Left colon (tissue), 2 donors: ENCODE data around the gene COL18A1. TPM values are rescaled to one million over a fixed set of nuclear protein-coding genes. Genes with fewer than 3 reads are reported as not detected.
"Not testable (repeated sequence)": the region's sequence is repeated elsewhere in the genome, so short reads cannot be mapped to it uniquely, and the experiment has no call there.

Experiments
- ATAC-seq: fragments of 200-7000 bp; cut with Tn5 transposase; one replicate; pipeline ENCODE4 v1.9.1; 2020; ENCODE audit warnings: mild to moderate bottlenecking, moderate library complexity
- DNase-seq, 2 donors: peaks; one replicate each; pipeline ENCODE4 v3.0.0-alpha.2; 2020
- intact Hi-C, 2 donors: fragments of 100-400 bp; cut with DNase I in 1 of 2; cut with micrococcal nuclease in 1 of 2; formaldehyde crosslinking; loops; one replicate each; pipeline versions ENCODE4 v1.11.2 to v1.14.0; 2022; cut with DNase I, micrococcal nuclease
- total RNA-seq, 2 donors: library from RNA; stranded (reverse); fragmentation: NEBNext Ultra II Directional; extraction: Animal tissue kit (Norgen Biotek cat#: 25700); gene quantifications; one replicate each; pipeline ENCODE4 v1.2.1, GENCODE V29; 2021
- donor health status: DM: no; HTN: no; CAD: no.
- donor health status: DM: yes; HTN: yes; CAD: no.

Gene COL18A1
- total RNA-seq, 2 donors from 2014 or later = 10.6 to 17.0 TPM

DNA sequence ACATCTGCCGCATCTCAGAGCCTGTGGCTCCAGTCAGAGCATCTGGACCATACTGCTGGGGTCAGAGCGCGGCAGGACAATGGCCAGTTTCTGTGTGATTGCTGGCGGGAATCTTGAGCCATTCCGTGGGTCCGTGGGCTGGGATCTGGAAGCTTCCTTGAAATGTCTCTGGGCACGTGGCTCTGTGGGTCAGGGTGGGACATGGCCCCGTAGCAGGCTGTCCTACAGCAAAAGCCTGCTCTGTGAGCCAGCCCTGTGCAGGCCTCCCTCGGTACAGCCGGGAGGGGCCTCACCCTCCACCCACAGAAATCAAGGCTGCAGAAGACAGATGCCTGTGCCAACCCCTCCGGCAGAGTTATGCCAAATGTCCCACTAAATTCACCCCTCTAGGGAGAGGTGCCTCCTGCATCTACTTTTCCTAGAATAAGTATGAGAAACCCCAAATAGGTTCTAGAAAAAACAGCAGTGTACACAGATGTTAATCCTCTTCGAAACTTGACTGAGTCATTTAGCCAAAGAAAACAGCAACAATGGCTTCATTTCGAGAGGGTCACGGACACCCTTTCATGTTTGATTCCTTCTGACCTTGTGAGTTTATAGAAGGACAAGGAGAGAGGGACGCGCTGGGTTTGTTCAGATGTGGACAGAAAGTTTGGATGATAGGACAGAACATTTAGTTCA, 27.8 kb downstream of the COL18A1 start:
- DNase-seq (no peak), ATAC-seq (no peak)
- intact Hi-C loops = no loop called here

DNA sequence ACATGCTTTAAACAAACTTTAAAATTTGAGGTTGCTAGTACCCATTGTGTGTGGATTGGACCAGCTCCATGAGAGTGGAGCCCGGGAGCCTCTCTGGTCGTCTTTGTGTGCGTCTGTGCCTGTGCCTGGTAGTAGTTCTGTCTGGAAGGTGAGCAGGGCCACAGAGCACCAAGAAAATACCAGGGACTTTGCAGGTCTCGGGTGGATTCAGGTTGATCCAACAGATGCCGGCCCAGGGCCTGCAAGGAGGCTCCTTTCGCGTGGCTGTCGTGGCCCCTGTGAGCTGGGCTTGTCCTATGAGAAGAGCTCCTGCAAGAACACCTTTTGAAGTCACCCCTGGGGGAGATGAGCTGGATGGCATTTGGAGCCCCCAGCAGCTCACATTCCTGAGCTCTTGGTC, 28.3 kb downstream of the COL18A1 start:
- intact Hi-C loops = no loop called here
- ATAC-seq (no peak), DNase-seq (no peak)

DNA sequence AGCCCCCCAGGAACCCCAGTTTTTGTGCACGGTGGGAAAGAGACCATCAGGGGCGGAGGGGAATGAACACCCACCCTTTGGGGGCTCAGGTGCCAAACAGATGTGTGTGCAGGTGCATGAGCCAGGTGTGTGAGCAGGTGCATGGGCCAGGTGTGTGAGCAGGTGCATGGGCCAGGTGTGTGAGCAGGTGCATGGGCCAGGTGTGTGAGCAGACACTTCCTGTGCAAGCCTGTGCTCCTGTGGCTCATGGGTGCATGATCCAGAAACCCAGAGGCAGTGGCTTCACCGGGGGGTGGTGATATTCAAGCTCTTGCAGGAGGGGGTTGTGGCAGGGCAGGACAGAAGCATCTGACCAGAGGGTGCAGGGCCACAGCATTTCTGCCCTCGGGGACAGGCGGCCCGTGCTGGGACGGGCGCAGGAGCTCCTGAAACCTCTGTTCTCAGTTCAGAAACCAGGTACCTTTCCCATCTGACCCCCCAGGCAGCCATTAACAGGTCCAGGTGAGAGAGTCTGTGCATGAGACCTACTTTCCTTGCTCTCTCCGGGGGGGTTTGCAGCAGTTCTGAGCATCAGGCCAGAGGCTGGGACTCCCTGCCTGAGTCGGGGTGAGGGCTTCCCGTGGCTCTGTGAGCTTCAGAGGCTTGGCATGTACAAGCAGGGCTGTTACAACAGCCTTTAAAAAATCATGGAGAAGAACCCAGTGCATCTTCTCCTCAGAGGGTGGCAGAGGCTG, 29.1 kb downstream of the COL18A1 start:
- no peak for DNase-seq
- no peak for ATAC-seq
- intact Hi-C loops = no loop called here

DNA sequence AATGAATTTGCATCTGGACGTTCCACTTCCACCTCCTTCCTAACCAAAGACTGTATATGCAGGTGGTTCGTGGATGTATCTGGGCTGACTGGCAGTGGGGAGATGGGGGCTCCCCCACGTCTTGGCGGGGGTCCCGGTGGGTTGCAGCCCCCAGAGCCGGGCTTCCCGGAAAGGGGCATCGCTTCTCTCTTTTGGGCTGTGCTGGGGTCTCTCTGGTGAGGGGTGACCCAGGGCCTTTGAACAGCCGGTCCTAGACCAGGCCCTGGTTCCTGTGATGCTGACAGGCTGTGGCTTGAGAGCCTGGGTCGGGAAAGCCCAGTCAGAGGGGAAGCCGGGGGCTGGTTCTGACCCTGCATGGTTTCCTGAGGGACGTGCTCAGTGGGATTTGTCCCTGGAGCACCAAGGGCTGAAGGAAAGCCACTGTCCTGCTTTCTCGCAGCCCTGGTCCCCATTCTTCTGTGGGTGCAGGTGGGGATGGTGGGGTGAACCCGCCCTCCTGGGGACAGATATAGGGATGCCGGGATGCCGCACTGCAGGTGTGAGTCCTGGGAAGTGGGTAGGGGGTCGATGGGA, 29.8 kb downstream of the COL18A1 start:
- intact Hi-C loops = loop anchor here in 1 of 2 donors (5.0 kb wide), 1 partner anchor 142 kb away; no protein-coding TSS in a partner anchor
- ATAC-seq = no peak

DNA sequence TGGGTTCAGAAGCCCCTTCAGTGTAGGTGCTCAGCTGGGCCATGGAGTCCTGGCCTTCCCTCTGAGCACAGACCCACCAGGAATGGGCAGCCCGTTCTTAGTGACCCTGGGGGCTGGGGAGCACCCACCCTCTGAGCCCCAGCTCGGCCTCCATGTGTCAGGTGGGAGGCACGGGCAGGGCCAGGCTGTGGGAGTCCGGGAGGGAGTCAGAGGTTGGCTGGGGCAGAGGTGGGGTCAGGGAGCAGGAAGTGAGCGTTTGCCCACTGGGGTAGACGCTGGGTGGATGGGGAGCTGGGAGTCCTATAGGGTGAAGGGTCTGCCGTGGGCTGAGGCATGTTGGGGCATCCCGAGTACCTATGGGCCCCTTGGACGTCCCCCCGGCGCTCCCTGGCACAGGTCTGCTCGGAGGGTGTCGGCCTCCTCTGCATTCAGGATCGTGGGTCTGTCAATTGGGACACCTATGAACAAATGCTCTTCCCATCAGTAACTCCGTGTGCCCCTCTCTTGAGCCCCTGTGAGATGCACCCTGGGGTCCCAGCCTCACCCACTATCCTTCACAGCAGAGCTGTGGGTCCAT, 30.5 kb downstream of the COL18A1 start:
- intact Hi-C loops = loop anchor here in 1 of 2 donors (5.0 kb wide), 1 partner anchor 143 kb away; no protein-coding TSS in a partner anchor
- ATAC-seq (no peak), DNase-seq (no peak)

More for the DNA sequence above, 29.8 kb downstream of the COL18A1 start:
- DNase-seq = no peak

DNA sequence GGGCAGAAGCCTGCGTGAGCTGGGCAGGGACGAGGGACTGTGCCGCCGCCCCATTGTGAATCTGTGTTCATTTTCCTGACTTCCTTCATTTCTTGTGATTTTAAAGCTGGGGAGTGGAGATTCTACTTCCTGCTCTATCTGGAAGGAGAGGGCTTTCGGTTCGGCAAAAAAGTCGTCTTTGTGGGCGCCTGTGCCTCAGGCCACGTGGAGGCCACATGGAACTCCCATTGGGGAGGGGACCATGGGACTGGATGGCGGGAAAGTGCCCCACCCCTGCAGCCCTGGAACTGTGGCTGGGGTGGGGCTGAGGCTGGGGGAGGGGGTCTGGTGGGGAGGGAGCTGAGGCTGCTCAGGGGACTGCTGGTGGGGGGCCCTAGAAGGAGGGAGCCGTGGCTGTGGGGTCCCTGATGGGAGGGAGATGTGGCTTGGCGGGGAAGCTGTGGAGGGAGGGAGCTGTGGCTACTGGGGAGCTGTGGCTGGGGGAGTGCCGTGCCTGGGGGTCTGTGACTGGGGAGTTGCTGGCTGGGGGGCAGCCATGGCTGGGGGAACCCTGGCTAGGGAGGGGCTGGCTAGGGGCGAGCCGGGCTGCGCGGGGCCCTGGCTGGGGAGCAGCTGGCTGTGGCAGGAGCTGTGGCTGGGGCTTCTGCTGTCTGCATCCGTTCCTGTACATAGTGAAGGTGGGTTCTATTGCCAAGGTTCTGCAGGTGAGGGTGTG, 31.5 kb downstream of the COL18A1 start:
- DNase-seq (no peak), ATAC-seq (no peak)
- intact Hi-C loops = loop anchor here in 1 of 2 donors (5.0 kb wide), 1 partner anchor 144 kb away; no protein-coding TSS in a partner anchor

DNA sequence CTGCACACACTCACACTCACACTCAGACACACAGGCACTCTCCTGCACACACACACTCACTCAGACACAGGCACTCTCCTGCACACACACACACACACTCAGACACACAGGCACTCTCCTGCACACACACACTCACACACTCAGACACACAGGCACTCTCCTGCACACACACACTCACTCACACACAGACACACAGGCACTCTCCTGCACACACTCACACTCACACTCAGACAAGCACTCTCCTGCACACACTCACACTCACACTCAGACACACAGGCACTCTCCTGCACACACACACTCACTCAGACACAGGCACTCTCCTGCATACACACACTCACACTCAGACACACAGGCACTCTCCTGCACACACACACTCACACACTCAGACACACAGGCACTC, 32.9 kb downstream of the COL18A1 start:
- DNase-seq, ATAC-seq: not testable (repeated sequence)
- intact Hi-C loops = loop anchor here in 1 of 2 donors (5.0 kb wide), 1 partner anchor 146 kb away; no protein-coding TSS in a partner anchor

DNA sequence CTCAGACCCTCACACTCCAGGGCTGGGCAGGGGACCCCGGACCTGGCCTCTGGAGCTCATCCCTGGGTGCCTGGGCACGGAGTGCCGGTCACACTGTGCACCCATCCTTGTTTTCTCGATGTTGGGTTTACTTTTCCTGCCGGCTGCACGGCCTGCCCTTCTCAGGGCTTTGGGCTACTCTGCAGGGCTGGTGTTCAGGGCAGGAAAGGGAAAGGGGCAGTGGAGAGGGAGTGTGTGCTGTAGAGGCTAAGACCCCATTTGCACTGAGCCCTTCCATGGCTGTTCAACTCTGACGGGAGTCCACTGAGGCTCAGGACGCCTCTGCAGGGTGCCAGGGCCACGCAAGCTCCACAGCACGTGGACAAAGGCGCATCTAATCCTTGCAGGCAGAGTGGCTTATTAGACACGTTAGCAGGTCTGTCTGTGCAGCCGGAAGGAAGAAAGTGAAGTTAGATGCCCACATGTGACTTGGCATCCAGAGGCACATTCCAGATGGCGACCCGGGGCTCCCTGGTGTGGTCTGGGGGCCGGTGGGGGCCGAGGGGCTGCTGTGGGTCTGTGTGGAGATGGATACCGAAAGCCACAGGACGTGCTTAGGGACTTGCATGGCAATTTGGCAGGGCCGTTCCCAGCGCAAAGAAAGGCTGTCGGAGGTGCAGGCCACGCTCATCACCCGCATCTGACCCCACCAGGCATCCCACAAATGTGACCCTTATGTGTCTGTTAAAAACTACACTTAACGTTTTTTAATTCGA, 33.6 kb downstream of the COL18A1 start:
- intact Hi-C loops = loop anchor here in 1 of 2 donors (5.0 kb wide), 1 partner anchor 146 kb away; no protein-coding TSS in a partner anchor
- DNase-seq (no peak), ATAC-seq (no peak)

DNA sequence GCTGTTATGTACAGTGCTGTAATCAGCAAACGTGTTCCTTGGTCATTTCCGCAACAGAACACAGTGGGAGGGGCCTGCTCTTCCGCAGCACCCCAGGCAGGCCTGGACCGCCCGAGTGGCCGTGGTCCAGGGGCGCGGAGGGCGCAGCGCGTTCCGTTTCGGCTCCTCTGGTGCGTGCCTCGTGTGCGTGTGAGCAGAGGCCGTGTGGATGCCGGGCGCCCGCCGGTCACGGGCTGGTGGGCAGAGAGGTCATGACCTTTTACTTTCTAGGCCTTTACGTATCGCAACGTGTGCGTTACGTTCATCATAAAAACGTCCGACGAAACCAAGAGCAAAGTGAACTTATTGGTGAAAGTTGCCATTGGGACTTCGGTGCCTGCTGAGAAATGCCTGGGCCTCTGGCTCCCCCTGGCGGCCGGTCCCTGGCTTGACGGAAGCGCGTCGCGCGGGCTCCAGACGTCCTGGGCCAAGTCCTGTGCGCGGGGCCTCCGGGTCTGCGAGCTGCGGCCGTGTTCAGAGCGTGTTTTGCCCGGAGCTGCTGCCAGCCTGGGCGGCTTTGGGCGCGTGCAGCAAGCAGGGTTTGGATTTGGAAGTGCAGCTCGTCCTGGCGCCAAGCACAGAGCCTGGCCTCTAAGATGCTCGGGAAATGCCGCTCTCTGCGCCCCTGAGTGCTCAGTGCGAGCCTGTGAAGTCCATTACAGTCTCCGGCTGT, 34.4 kb downstream of the COL18A1 start:
- ATAC-seq (peak; percentile 93), DNase-seq (peak; percentile 57 to 87)
- intact Hi-C loops = loop anchor here in 1 of 2 donors (5.0 kb wide), 1 partner anchor 147 kb away; no protein-coding TSS in a partner anchor

DNA sequence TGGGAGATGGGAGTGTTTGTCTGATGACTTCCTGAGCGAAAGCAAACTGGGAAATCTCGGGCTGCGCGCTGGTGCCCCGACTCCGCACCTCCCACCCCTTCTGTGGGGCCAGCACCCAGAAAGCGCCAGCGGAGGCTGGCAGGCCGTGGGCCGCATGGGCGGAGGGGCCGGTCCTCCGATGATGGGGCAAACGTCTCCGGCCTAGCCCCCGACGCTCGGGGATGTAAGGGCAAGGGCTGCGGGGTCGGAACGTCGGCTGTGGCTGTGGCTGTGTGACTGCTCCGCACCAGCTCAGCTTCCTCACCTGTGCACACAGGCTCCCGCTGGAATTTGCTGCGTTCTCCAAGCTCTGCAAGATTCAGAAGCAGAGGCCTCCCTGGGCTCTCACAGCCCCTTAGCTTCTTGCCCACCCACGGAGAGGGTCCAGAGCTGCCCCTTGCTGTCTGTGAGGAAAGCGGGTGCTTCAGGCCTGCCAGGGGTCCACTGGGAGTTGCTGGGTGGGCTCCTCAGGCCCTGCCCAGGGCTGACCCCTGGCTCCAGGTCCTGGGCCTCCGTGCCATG, 35.0 kb downstream of the COL18A1 start:
- intact Hi-C loops = loop anchor here (5.0 kb wide), 1 partner anchor 148 kb away; no protein-coding TSS in a partner anchor
- ATAC-seq (peak; percentile 14), DNase-seq (no peak)

DNA sequence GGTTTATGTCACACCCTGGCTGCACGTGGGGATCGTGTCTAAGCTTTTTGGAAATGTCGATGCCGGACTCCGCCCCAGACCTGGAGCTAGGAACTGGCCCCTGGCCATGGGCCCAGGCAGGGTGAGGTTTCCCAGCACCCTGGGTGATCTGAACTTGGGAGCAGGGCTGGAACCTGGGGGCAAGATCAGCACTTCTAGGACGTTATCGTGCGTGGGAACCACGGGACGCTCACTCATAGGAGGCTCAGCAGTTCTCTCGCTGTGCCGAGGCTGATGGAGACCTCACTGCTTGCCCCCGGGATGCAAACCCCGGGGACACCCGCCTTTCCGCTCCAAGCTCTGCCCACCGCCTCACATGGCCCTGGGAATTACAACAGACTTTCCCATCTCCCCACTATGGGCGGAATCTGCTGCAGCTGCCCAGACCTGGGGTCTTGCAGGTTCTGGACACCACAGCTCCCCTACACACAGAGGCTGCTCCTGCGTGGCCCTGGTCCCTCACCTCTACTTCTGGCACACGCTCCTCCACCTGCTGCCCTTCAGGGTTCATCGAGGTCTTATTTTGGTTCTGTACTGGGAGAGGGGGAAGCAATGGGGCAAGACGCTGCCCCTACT, 35.9 kb downstream of the COL18A1 start:
- ATAC-seq = no peak
- no peak for DNase-seq
- intact Hi-C loops = loop anchor here in 1 of 2 donors (5.0 kb wide), 1 partner anchor 149 kb away; no protein-coding TSS in a partner anchor

DNA sequence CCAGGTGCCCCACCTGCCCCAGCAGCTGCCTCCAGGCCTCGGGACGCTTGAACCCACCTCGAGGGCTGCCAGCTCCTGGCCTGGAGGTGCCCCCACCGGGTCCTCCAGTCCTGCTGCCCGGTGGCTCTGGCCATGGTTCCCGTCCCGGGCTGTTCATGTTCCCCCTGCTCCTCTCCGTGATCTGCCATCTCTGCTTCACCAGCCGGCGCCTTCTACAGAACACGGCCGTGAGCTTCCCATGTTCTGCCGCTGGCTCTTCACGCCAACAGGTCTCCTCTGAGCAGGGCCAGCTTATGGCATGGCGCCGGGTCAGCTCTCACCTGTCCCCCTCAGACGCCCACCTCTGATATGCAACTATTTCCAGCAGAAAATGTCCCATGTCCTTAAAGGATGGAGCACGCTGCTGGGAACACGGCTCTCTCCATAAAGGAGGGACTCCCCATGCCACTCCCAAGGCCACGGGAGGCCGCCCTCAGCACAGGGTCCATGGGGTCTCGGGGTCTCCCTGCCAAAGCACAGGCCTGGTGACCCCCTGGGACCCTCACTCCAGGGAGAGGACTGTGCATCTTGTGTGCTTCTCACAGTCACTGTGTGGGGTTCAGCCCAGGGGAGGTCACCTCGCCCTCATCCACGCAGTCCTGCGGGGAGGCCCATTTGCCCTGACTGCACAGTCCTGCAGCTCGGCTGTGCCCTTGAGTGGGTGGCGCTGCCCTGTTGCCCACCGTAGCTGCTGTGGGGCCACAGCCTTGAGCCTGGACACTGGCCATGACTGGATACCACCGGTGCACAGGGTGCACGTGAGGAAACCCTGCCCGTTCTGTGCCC, 36.7 kb downstream of the COL18A1 start:
- intact Hi-C loops = loop anchor here in 1 of 2 donors (5.0 kb wide), 1 partner anchor 149 kb away; no protein-coding TSS in a partner anchor
- no peak for ATAC-seq
- no peak for DNase-seq

DNA sequence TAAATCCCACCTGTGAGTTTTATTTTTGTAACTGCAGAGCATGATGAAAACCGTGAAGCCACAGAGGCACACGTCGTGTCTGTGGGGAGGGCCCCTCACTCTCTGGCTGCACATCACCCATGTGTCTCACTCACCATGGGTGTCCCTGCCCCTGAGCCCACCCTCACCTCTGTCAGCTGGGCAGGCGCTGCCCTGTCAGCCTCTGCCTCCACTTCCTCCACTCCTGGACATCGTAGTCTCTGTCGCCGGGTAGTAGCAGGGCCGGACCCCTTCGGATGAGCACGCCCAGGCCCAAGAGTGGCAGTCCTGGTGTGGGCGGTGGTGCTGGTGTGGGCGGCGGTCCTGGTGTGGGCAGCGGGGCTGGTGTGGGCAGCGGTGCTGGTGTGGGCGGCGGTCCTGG, 37.3 kb downstream of the COL18A1 start:
- no peak for ATAC-seq
- intact Hi-C loops = loop anchor here in 1 of 2 donors (5.0 kb wide), 1 partner anchor 150 kb away; no protein-coding TSS in a partner anchor
- DNase-seq = no peak

DNA sequence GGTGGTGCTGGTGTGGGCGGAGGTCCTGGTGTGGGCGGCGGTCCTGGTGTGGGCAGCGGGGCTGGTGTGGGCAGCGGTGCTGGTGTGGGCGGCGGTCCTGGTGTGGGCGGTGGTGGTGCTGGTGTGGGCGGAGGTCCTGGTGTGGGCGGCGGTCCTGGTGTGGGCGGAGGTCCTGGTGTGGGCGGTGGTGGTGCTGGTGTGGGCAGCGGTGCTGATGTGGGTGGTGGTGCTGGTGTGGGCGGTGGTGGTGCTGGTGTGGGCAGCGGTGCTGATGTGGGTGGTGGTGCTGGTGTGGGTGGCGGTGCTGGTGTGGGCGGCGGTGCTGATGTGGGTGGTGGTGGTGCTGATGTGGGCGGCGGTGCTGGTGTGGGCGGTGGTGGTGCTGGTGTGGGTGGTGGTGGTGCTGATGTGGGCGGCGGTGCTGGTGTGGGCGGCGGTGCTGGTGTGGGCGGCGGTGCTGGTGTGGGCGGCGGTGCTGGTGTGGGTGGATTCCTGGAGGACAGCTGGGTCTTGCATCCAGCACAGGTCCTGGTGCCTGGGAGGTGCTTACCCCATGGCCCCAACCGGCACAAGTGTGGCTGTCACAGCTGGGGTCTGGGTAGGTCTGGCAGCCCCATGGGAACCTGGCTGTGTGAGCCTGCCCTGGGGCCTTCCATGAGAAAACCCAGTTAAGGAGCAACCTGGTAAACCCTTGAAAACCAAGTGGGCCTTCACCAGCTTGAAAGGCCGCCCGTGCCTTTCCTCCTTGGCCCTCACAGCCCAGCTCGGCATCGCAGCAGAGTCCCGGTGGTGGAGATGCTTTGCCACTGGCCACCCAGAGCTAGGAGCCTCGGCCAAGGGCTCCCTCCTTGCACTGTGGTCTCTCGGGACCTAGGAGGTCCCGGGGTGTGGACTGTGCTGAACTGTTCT, 38.0 kb downstream of the COL18A1 start:
- ATAC-seq, DNase-seq: not testable (repeated sequence)
- intact Hi-C loops = loop anchor here in 1 of 2 donors (5.0 kb wide), 1 partner anchor 151 kb away; no protein-coding TSS in a partner anchor
